IPS-15b (cell line): ENCODE measurements around the gene TBC1D22A.
"Not testable (repeated sequence)": the region's sequence is repeated elsewhere in the genome, so short reads cannot be mapped to it uniquely, and the experiment has no call there.

ENCODE experiments used
- H3K27me3 ChIP-seq: one replicate; pipeline ENCODE4 v1.6.1; 2013; ENCODE audit warnings: low read length; ENCODE audit not compliant: control insufficient read depth, insufficient read depth
- H3K36me3 ChIP-seq: one replicate; pipeline ENCODE4 v1.6.1; 2013; ENCODE audit warnings: low read length; ENCODE audit not compliant: control insufficient read depth, insufficient read depth
- H3K4me1 ChIP-seq: one replicate; pipeline ENCODE4 v1.6.1; 2013; ENCODE audit warnings: mild to moderate bottlenecking, low read length; ENCODE audit not compliant: control insufficient read depth, insufficient read depth
- H3K4me3 ChIP-seq: one replicate; pipeline ENCODE4 v1.5.1; 2013; ENCODE audit warnings: low read depth, low read length
- H3K9ac ChIP-seq: one replicate; pipeline ENCODE4 v1.6.1; 2013; ENCODE audit warnings: low read depth, mild to moderate bottlenecking, low read length
- H3K9me3 ChIP-seq: one replicate; pipeline ENCODE4 v1.6.1; 2013; ENCODE audit warnings: mild to moderate bottlenecking, low read length; ENCODE audit not compliant: control insufficient read depth, insufficient read depth

Gene TBC1D22A

DNA sequence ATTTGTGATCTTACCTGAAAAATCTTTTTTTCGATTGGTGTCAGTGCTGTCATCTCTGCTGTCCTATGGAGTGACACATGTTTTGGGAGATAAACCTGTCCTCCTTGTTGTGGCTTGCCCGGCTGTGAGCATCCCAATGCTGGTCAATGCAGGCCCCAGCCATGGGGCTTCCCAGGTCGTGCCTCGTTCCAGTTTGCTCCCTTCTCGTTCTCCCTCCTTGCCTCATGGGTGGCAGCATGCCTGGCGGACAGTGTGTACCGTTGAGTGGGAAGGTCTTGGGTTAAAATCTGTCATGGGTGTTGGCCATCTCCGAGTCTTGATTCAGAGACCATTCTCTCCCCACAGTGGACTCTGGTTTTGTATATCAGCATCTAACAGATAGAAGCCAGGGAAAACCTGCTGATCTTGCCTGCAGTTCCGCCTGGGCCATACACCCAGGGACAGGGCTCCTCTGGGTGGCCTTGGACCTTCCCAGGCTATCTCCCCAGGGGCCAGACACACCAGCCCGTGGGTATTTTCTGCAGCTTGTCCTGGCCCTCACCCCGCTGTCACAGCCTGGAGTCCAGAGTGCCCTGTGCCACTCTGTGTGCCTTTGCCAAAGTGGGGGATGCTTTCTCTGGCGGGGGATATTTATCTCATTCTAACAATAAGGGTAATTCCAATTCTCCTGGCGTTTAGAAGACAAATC lies 208.1 kb downstream of the TBC1D22A start:
- no peak overlapping the region for H3K4me3 ChIP-seq
- no peaks in the 10 kb centered on the region for H3K4me1 ChIP-seq
- no peaks in the 10 kb centered on the region for H3K27me3 ChIP-seq
- no peaks in the 10 kb centered on the region for H3K36me3 ChIP-seq
- H3K9ac ChIP-seq, result no peak overlapping the region
- H3K9me3 ChIP-seq, result no peaks in the 10 kb centered on the region

DNA sequence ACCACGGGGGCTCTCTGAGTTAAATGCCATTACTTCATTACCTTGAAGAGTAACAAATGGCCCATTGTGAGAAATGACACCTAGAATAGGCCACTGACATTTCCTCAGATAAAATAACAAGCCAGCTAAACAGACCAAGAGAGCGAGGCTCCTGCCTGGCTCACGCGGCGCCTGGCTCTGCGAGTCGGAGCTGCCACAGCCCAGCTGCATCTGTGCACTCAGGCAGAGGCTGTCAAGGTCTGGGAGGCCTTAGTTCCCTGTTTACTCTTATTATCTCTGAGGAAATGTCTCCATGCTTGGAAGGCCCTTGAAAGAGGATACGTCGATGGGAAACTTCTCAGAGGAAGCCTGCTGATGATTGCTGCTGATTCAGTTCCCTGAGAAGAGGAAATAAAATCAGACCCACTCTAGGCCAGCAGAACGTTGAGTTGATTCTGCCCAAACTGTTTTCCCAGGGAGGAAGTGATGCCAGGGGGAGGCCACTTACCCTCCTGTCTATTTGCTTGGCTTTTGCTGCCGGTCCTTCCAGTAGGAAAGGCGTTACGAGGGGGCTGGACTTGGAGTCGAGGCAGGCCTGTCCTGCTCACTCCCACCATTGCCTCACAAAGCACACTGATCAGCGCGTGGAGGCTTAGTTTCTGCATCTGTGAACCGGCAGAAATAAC lies 208.8 kb downstream of the TBC1D22A start:
- H3K9ac ChIP-seq, result no peak overlapping the region
- no peaks in the 10 kb centered on the region for H3K9me3 ChIP-seq
- H3K27me3 ChIP-seq, result no peaks in the 10 kb centered on the region
- H3K36me3 ChIP-seq, result no peaks in the 10 kb centered on the region
- no peak overlapping the region for H3K4me3 ChIP-seq
- no peaks in the 10 kb centered on the region for H3K4me1 ChIP-seq

DNA sequence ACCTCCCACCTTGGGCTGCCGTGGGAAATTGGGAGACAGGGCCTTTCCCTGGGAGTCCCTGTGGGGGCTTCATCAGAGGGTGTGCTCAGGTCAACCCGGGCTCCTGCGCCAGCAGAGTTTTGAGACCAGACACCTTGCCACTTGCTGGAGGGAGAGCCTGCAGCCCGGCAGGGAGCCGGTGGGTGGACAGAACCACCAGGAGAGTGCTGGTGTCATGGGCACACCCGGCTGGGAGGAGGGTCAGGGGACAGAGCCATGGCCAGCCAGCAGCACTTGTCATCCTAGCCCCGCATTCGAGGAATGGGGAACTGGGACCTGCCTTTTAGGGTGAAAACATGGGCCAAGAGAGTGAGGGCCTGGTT lies 209.3 kb downstream of the TBC1D22A start:
- Histone ChIP-seq H3K36me3 (no peaks in the 10 kb centered on the region), H3K4me3 (no peak overlapping the region), H3K9ac (no peak overlapping the region), H3K4me1 (no peaks in the 10 kb centered on the region), H3K9me3 (no peaks in the 10 kb centered on the region), H3K27me3 (no peaks in the 10 kb centered on the region)

DNA sequence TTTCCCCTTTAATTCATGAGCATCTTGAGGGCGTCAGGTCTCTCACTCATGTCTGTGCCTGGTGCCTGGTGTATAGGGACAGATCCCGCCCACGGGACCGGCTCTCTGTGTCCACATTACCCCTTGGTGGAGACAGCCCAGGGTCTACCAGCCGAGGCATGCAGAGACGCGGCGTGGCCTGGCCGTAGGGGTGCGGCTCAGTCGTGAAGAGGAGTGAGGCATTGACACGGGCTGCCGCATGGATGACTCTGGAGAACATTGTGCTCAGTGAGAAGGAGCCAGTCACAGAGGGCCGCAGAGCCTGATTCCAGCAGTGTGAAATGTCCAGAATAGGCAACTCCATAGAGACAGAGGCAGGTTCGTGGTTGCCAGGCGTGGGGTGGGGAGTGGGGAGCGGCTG lies 209.8 kb downstream of the TBC1D22A start:
- Histone ChIP-seq H3K4me1 (no peaks in the 10 kb centered on the region), H3K9me3 (no peaks in the 10 kb centered on the region), H3K9ac (no peak overlapping the region), H3K4me3 (no peak overlapping the region), H3K36me3 (no peaks in the 10 kb centered on the region), H3K27me3 (no peaks in the 10 kb centered on the region)

DNA sequence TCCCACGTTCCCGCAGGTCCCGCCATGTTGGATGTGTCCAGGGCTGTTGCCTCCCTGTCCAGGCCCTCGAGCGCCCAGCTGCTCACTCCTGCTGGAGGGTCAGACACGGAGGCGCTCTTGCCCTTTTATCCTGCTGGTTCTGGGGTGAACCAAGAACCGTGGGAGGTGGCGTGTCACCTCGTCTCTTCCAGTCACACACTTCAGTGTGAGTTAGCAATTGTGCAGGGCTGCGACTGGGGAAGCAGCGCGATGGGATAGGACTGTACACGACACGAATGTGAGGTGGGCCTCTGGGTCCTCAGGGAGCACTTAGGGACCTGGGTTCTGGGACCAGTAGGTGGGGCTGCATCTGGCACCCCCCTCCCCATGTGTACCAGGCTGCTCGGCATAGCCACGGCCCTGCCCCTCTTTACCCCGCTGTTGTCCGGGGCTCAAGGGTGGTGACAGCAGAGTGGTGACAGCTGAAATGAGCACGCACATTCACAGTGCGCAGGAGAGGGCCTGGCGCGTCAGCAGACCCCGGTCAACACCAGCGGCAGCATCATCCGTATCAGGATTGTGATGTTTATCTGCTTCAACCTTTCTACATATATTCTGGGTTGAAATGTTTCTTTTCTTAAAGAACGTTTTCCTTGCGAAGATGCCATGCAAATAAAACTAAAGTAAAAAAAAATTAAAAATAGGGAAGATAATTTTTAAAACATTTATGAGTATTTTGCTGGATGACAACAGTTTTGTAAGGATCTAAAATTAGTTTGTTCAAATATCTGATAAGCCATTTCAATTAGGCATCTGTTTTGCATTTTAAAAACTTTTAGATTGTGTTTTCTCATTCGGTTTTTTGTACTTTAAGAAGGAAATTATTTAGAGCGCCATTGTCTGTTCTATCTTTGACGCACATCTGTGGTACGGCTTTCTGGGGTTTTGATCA lies 210.7 kb downstream of the TBC1D22A start:
- H3K36me3 ChIP-seq, result no peaks in the 10 kb centered on the region
- H3K9me3 ChIP-seq, result no peaks in the 10 kb centered on the region
- no peaks in the 10 kb centered on the region for H3K27me3 ChIP-seq

DNA sequence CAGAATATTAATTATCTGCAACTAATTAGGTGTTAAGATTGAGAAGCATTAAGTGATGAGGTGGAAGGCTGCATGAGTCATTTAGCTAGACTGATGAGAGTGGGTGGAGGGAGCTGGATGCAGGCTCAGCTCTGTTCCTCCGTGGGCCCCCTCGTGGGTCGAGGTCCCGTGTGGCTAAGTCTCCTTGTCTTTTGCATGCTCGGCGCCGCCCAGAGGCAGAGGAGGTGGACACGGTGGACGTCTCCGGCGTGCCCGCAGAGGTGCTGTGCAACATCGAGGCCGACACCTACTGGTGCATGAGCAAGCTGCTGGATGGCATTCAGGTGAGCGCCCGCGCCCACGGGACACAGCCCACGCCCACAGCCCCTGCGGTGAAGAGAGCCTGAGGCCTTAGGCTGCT lies 211.6 kb downstream of the TBC1D22A start:
- no peaks in the 10 kb centered on the region for H3K36me3 ChIP-seq
- no peak overlapping the region for H3K4me3 ChIP-seq
- H3K4me1 ChIP-seq, result no peaks in the 10 kb centered on the region
- no peaks in the 10 kb centered on the region for H3K9me3 ChIP-seq
- H3K9ac ChIP-seq, result no peak overlapping the region
- no peaks in the 10 kb centered on the region for H3K27me3 ChIP-seq

More for the DNA sequence above, 210.7 kb downstream of the TBC1D22A start:
- Histone ChIP-seq H3K4me1 (no peaks in the 10 kb centered on the region), H3K4me3 (no peak overlapping the region), H3K9ac (no peak overlapping the region)

DNA sequence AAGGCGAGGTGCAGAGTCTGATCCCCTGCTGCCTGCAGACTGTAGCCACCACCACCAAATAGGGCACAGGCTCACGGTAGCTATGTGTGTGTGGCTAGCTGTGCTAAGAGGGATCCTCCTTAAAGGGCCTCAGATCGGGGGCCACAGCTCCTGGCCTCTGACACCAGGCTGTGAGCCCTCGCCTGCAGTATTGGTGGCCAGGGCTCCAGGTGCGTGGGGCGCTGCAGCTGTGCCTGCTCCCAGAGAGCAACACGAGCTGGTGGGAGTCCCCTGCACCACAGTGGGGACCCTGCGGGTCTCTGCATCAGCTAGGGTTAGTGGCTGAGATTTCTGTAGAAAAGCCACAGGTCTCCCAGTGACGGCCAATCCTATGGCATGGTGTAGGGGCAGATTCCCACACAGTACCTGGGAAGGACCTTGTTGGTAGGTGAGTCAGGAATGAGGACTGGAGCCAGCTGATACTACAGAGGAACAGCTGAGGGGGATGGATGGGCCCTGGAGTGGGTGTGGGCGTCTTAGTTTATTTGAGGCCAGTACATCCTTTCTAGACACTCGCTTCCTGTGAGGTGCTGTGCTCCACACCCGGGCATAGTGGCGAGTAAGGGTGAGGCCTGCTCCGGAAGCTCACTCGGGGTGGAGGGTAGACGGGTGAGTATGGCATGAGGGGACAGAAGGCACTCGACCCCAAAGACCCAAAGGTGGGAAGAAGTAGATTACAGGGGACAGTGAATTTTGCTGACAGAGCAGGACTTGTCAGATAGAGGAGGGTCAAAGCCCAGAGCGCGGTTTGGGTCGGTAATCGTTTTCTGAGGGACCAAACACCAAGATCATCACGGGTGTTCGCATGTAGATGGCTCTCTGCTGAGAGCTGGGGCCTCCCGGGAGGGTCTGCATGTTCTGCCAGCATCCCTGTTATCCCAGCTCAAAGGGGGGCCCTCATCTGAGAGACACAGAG lies 212.5 kb downstream of the TBC1D22A start:
- Histone ChIP-seq H3K4me1 (no peaks in the 10 kb centered on the region), H3K9ac (no peak overlapping the region), H3K4me3 (no peak overlapping the region), H3K36me3 (no peaks in the 10 kb centered on the region), H3K27me3 (no peaks in the 10 kb centered on the region), H3K9me3 (no peaks in the 10 kb centered on the region)

DNA sequence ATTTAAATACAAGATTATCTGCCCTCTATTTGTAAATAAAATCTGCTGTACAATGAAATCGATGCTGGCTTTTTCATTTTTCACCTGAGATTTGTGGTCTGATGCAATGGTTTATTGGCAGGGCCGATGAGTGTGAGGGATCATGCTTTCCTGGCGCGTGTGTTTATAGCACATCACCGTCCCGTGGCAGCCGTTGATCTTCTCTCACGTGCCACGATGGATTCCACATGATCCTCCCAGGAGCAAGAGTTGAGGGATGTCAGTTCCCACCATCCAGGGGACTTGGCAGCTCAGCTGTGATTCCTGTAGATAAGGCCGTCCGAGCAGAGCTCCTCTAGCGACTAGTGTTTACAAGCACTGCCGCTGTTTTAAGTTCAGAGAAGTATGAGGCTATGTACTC lies 213.7 kb downstream of the TBC1D22A start:
- no peaks in the 10 kb centered on the region for H3K36me3 ChIP-seq
- no peaks in the 10 kb centered on the region for H3K27me3 ChIP-seq
- no peak overlapping the region for H3K9ac ChIP-seq
- no peak overlapping the region for H3K4me3 ChIP-seq
- H3K9me3 ChIP-seq, result no peaks in the 10 kb centered on the region
- H3K4me1 ChIP-seq, result no peaks in the 10 kb centered on the region

DNA sequence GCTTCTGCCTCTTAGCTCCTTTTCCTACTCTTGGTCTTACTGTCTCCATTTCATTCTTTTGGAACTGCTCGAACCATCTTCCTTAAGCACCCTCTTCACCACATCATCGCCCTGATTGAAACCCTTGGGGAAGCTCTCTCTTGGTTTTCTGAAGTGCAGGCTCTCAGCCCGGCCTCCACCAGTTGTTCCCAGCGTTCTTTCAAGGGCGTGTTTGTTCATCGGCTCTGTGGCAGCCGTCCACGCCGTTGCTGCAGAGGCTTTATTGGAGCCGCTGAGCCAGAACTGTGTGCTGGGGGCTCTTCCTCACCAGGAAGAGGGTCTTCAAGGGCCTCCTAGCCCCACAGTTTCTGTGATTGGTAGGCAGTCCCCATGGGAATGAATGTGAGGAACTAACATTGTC lies 214.1 kb downstream of the TBC1D22A start:
- Histone ChIP-seq H3K9ac (no peak overlapping the region), H3K4me3 (no peak overlapping the region), H3K4me1 (no peaks in the 10 kb centered on the region), H3K36me3 (no peaks in the 10 kb centered on the region), H3K9me3 (no peaks in the 10 kb centered on the region), H3K27me3 (no peaks in the 10 kb centered on the region)

DNA sequence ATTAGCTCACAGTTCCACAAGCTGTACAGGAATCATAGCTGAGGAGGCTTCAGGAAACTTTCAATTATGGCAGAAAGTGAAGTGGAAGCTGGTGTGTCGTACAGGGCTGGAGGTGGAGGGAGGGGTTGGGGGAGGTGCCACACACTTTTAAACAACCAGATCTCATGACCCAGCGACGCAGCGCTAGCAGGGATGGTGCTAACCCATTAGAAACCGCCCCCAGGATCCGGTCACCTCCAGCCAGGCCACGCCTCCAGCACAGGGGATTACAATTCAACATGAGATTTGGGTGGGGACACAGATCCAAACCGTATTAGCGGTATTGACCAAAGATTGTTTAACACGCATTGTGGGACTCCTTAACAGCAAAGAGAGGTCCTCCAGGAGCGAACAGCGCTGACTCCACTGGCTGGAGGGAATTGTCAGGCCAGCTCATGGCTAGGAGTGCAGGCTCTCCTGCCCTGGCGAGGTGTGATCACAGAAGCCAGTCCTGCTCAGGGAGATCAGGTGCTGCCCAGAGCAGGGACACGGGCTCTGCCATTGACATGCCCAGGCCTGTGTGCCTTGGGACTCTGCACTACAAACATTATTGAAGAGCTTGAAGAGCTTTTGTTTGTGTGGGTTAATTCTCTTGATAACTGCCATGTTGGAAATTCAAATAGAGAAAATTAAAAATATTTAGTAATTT lies 215.3 kb downstream of the TBC1D22A start:
- Histone ChIP-seq H3K36me3 (no peaks in the 10 kb centered on the region), H3K9me3 (no peaks in the 10 kb centered on the region), H3K4me3 (no peak overlapping the region), H3K27me3 (no peaks in the 10 kb centered on the region), H3K9ac (no peak overlapping the region), H3K4me1 (no peaks in the 10 kb centered on the region)

DNA sequence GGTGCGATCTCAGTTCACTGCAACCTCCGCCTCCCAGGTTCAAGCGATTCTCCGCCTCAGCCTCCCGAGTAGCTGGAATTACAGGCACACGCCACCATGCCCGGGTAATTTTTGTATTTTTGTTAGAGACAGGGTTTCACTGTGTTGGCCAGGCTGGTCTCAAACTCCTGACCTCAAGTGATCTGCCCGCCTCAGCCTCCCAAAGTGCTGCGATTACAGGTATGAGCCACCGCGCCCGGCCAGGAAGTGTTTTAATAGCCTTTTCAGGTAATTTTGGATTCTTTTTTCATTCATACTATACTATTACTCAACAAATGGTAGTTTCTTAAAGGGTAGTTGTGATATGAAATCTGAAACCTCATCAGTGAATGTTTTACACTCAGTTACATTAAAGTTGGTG lies 216.2 kb downstream of the TBC1D22A start:
- H3K36me3 ChIP-seq, H3K4me1 ChIP-seq, H3K9ac ChIP-seq, H3K4me3 ChIP-seq, H3K9me3 ChIP-seq, H3K27me3 ChIP-seq: not testable (repeated sequence)
